Endothelial cell of umbilical vein (primary cell): ENCODE data around the gene TUBGCP3. TPM values are rescaled to one million over a fixed set of nuclear protein-coding genes. Genes with fewer than 3 reads are reported as not detected.

Experiments
- BruUV-seq: library from RNA; stranded (reverse); fragments of 400-500 nt; replicated peaks from 2 replicates; lab custom pipeline; 2021; lab: Mats Ljungman, UMichigan
- CTCF ChIA-PET: fragments of 300-600, 350-600 bp; sonication (Branson Sonifier 250); formaldehyde crosslinking; loops from one replicate; lab custom pipeline; 2021; ENCODE audit warnings: antibody characterized with exemption, inconsistent platforms; lab: Charles Lee
- POLR2A ChIA-PET: fragments of 300-600, 350-600 bp; sonication (Branson Sonifier 250); formaldehyde crosslinking; loops from one replicate; lab custom pipeline; 2021; ENCODE audit warnings: antibody characterized with exemption, inconsistent platforms; lab: Charles Lee
- DNase-seq: peaks from one replicate; pipeline ENCODE4 v3.0.0-alpha.2; 2011; ENCODE audit warnings: low read depth, low spot score
- FAIRE-seq: peaks from 2 replicates; lab custom pipeline; 2011; peaks lifted over from hg19 to GRCh38; lab: Jason Lieb, UNC
- H2AFZ ChIP-seq: 2 replicates; pipeline ENCODE4 v1.6.0; 2012; ENCODE audit warnings: low read depth, low read length, control low read depth, inconsistent platforms
- H3K27ac ChIP-seq: 2 replicates; pipeline ENCODE4 v1.5.1; 2011; ENCODE audit warnings: low read depth, mild to moderate bottlenecking, control low read depth, low read length, moderate library complexity; ENCODE audit not compliant: insufficient read depth
- H3K27me3 ChIP-seq, 2 experiments: 2 replicates each; pipeline versions ENCODE4 v1.6.0 to v1.6.1; 2011; ENCODE audit warnings: low read length in 2 of 2, mixed read lengths in 1 of 2; ENCODE audit not compliant: control insufficient read depth in 2 of 2, insufficient read depth in 2 of 2
- H3K36me3 ChIP-seq, 2 experiments: 2 replicates in 1 of 2; 3 replicates in 1 of 2; pipeline ENCODE4 v1.5.1; 2011; ENCODE audit warnings: low read length in 2 of 2, mild to moderate bottlenecking in 1 of 2, moderate library complexity in 1 of 2; ENCODE audit not compliant: control insufficient read depth in 2 of 2, insufficient read depth in 2 of 2; ENCODE audit errors: extremely low read depth in 1 of 2
- H3K4me1 ChIP-seq: 3 replicates; pipeline ENCODE4 v1.5.1; 2011; ENCODE audit warnings: mild to moderate bottlenecking, low read length; ENCODE audit not compliant: control insufficient read depth, insufficient read depth; ENCODE audit errors: extremely low read depth
- H3K4me2 ChIP-seq: 2 replicates; pipeline ENCODE4 v1.6.1; 2011; ENCODE audit warnings: low read length, control low read depth, mixed read lengths; ENCODE audit not compliant: insufficient read depth
- H3K4me3 ChIP-seq, 3 experiments: fragments of 200-600 bp in 1 of 3; sonication (generic), shearing (Covaris generic) in 1 of 3; replicated peaks in 1 of 3; 2 replicates each; pipeline ENCODE4 v1.5.1; 2011 to 2016; ENCODE audit warnings: control low read depth in 3 of 3, low read length in 3 of 3, mild to moderate bottlenecking in 2 of 3, inconsistent platforms in 1 of 3, low read depth in 1 of 3, moderate library complexity in 1 of 3; ENCODE audit not compliant: insufficient read depth in 1 of 3
- H3K79me2 ChIP-seq: 2 replicates; pipeline ENCODE4 v1.6.0; 2012; ENCODE audit warnings: low read length, inconsistent platforms; ENCODE audit not compliant: control insufficient read depth, insufficient read depth
- H3K9ac ChIP-seq: replicated peaks from 2 replicates; pipeline ENCODE3; 2011; ENCODE audit warnings: low read length, control low read depth; ENCODE audit not compliant: insufficient read depth; ENCODE audit errors: extremely low read depth
- H3K9me1 ChIP-seq: replicated peaks from 3 replicates; pipeline ENCODE4 v1.6.0; 2011; ENCODE audit warnings: mild to moderate bottlenecking, low read length; ENCODE audit not compliant: control insufficient read depth, insufficient read depth; ENCODE audit errors: extremely low read depth
- H3K9me3 ChIP-seq: replicated peaks from 2 replicates; pipeline ENCODE4 v1.5.1; 2012; ENCODE audit warnings: low read length, inconsistent platforms; ENCODE audit not compliant: control insufficient read depth, insufficient read depth
- H4K20me1 ChIP-seq: replicated peaks from 2 replicates; pipeline ENCODE3; 2011; ENCODE audit warnings: mild to moderate bottlenecking, low read length; ENCODE audit not compliant: control insufficient read depth, insufficient read depth; ENCODE audit errors: extremely low read depth
- CTCF ChIP-seq, 2 donors: IDR thresholded peaks; 1 replicate in 1 of 2; 2 replicates in 1 of 2; pipeline ENCODE4 v1.5.1; 2011; ENCODE audit warnings: low read length in 2 of 2, mild to moderate bottlenecking in 2 of 2, moderate library complexity in 2 of 2, control low read depth in 1 of 2, inconsistent platforms in 1 of 2, low read depth in 1 of 2; ENCODE audit not compliant: insufficient read depth in 1 of 2; ENCODE audit errors: extremely low read depth in 1 of 2
- EZH2 ChIP-seq: IDR thresholded peaks from 2 replicates; pipeline ENCODE4 v1.6.1; 2012; ENCODE audit warnings: borderline replicate concordance, low read depth, mild to moderate bottlenecking, moderate library complexity, low read length, inconsistent platforms; ENCODE audit not compliant: severe bottlenecking
- FOS ChIP-seq: IDR thresholded peaks from 2 replicates; pipeline ENCODE4 v1.6.1; 2011; ENCODE audit warnings: mild to moderate bottlenecking, low read length, moderate library complexity, borderline replicate concordance; ENCODE audit not compliant: insufficient read depth
- GATA2 ChIP-seq: IDR thresholded peaks from 2 replicates; pipeline ENCODE4 v1.7.0; 2011; ENCODE audit warnings: low read depth, mild to moderate bottlenecking, moderate library complexity, mixed read lengths, low read length; ENCODE audit not compliant: insufficient read length, insufficient read depth
- JUN ChIP-seq: IDR thresholded peaks from 2 replicates; pipeline ENCODE4 v1.6.1; 2011; ENCODE audit warnings: borderline replicate concordance, low read depth; ENCODE audit not compliant: insufficient read length, insufficient read depth
- MAX ChIP-seq: IDR thresholded peaks from 2 replicates; pipeline ENCODE4 v1.6.1; 2011; ENCODE audit not compliant: insufficient read depth, insufficient read length
- MYC ChIP-seq: IDR thresholded peaks from one replicate; pipeline ENCODE4 v1.6.1; 2011; ENCODE audit warnings: mild to moderate bottlenecking, low read depth, low read length
- POLR2A ChIP-seq: IDR thresholded peaks from 2 replicates; pipeline ENCODE4 v1.6.1; 2012; ENCODE audit warnings: low read depth, mild to moderate bottlenecking, control low read depth, low read length
- POLR2AphosphoS5 ChIP-seq: IDR thresholded peaks from 2 replicates; pipeline ENCODE4 v1.6.1; 2012; ENCODE audit warnings: low read depth, mild to moderate bottlenecking, control low read depth, low read length, moderate library complexity; ENCODE audit not compliant: insufficient read depth
- dilution Hi-C: fragments of 300-500 bp; cut with MboI; formaldehyde crosslinking; loops from one replicate; pipeline ENCODE4 v1.15.0; 2019; ENCODE audit warnings: low sequenced_read_pairs; ENCODE audit not compliant: extremely low pct_ligation_motif_present
- intact Hi-C: fragments of 100-400 bp; cut with micrococcal nuclease; formaldehyde crosslinking; loops from one replicate; pipeline ENCODE4 v1.10.0; 2022
- polyA plus RNA-seq, 4 experiments: library from polyadenylated mRNA; depleted of rRNA in 3 of 4; stranded (reverse) in 3 of 4; unstranded in 1 of 4; fragments of >200 nt; gene quantifications; 2 replicates each; pipeline versions ENCODE4 v1.2.1 to v1.2.3, GENCODE V29; 2011 to 2012; ENCODE audit warnings: missing spikeins in 1 of 4
- total RNA-seq: library from RNA; stranded (reverse); gene quantifications from 2 replicates; pipeline ENCODE4 v1.2.3, GENCODE V29; 2021

TUBGCP3 gene
- total and polyA plus RNA-seq, 2 donors (not counting 3 experiments of a cell fraction or from before 2014, with no cell fraction given), result 36.4 to 47.7 TPM

GRCh38 chr13:112441779-112442310 is 146.1 kb downstream of the TUBGCP3 start:
- H3K36me3 ChIP-seq, result no peaks in the 10 kb centered on the region
- no peak overlapping the region for H3K27ac ChIP-seq
- H3K4me3 ChIP-seq, result no peak overlapping the region
- no peaks in the 10 kb centered on the region for H3K27me3 ChIP-seq
- TF ChIP-seq POLR2A (no peak), MAX (no peak), CTCF (IDR thresholded peaks at IDR 0.05; ENCODE audit: extremely low read depth in 1 of 2, insufficient read depth in 1 of 2, low read depth in 1 of 2, low read length in 2 of 2) (no peak), POLR2AphosphoS5 (no peak), GATA2 (no peak), MYC (no peak), JUN (no peak), EZH2 (no peak), FOS (no peak)
- no peak overlapping the region for H2AFZ ChIP-seq
- H4K20me1 ChIP-seq, result no peaks in the 10 kb centered on the region
- no peaks in the 10 kb centered on the region for H3K4me1 ChIP-seq
- no peak overlapping the region for H3K4me2 ChIP-seq
- H3K9me1 ChIP-seq, result no peaks in the 10 kb centered on the region
- ChIA-PET CTCF (interaction anchor here (1.2 kb wide), 1 partner anchor 1848 kb away, joined by 3 read pairs; no protein-coding TSS in a partner anchor), POLR2A (no interaction called here)
- no TSS peak for BruUV-seq
- dilution Hi-C loops, result no loop called here
- H3K9ac ChIP-seq, result no peak overlapping the region
- no peak for FAIRE-seq
- no peak for DNase-seq
- intact Hi-C loops, result loop anchor here (5.0 kb wide), 2 partner anchors 1220 to 1375 kb away; no protein-coding TSS in a partner anchor
- no peaks in the 10 kb centered on the region for H3K9me3 ChIP-seq
- H3K79me2 ChIP-seq, result no peaks in the 10 kb centered on the region
